Measurements from ENCODE around the gene INPP4B.

The INPP4B gene

DNA sequence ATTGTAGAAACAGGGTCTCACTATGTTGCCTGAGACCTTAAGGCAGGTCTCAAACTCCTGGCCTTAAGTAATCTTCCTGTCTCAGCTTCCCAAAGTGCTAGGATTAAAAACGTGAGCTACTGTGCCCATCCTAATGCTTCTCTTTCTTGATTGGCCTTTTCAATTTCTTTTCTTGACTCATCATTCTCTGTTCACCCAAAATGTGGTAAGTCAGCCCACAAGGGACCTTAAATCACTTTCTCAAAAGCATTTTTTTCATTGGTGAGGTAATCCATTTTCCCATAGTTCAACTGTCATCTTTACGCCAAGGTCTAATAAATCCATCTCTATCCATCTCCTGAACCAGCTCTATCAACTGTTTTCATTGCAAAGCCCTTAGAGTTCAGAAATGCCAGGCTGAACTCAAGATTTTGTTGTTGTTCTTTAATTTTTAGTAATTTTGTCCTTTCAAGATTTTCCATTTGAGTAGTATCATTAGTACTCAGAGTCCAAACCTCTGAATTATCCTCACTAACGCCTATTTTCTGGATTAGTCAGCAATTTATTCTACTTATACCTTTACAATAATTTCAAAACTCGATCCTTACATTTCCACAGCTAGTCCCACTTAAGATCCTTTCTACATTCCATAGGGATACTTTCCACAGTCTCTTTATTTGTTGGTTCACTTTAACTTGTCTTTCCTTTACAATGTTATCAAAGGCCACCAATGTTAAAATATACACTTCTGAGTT is 681.2 kb downstream of the INPP4B start:
- DNase-seq, result no peak

DNA sequence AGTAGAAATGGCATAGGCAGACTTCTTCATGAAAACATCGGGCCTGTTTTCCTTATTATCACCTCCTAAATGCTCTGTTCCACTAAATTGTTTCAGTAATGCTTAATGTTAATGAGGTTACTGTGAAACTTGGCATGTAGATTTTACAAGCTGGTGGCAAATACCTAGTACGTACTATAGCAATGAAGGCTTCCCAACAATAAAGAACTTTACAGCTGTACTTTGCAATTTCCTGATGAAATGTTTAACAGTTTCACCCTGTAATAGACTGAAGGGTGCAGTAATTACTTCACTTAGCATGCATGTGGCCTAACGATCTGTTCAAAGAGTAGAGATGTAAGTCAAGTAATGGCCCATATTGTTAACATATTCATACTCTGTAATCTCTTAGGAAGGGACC is 685.0 kb downstream of the INPP4B start:
- DNase-seq, result no peak

DNA sequence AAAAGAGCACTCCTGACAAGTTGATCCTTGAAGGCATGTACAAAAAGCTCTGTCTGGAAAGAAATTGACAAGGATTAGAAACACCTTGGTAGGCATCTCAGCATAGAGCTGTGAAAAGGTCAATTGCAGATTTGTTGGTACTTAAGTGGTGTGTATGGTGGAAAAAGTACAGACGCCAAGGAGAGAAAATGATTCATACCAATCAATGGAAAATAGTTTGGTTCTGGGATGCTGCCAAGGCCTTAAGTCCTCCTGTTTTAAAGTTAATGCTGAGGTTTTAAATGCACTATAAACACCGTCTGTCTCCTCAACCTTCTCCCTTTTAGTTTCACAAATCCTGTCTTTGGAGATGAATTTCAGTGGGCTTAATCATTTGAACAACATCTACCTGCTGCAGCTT is 685.6 kb downstream of the INPP4B start:
- no peak for DNase-seq

DNA sequence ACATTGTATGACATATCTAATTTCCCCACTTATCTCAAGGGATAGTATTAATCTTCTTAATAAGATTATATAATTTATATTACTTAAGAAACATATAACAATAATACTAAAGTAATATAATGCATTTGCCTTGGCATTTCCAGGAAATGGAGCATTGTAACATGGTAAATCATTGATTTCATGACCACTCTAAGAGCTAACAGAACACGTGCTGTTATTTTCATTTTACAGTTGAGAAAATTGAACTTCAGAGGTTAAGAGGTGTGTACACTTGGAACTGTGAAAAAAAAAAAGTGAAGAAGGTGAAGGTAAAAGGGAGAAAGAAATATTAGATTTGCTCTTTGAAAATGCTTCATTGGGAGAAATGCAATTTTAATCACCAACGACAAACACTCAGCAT is 687.1 kb downstream of the INPP4B start:
- no peak for DNase-seq

DNA sequence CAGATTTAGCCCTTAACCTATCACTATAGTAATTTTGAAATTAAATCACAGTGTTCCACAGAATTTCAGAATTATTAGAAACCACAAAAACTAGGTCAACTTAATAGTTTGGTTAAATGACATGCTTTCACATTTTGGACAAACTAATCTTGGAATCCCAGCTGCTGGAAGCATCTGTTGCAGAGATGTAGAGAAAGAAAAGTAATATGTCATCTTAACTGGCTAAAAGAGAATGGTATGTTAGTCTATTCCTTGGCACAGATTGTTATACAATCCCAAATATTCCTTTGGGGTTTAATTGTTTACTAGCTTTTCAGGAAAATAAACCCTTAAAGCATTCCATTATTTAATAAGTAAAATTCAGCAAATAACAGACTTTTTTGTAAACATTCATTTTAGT is 689.8 kb downstream of the INPP4B start:
- no peak for DNase-seq

DNA sequence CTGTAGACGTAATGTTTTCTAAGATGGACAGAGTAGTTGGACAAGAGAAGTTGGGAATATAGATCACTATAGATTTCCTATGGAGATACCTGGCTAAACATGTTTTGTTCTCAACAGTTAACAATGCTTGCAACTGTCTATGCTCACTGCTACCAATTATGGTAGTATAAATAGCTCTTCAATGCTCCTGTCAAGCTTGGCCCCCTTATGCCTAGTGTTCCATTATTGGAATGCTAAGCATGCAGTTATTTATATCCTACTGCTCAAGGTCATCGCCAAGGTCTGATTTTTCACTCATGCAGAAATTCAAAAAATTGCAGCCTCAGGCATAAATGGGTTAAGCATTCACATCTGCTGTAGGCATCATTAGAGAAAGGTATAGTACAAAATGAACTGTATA is 690.8 kb downstream of the INPP4B start:
- DNase-seq, result no peak

DNA sequence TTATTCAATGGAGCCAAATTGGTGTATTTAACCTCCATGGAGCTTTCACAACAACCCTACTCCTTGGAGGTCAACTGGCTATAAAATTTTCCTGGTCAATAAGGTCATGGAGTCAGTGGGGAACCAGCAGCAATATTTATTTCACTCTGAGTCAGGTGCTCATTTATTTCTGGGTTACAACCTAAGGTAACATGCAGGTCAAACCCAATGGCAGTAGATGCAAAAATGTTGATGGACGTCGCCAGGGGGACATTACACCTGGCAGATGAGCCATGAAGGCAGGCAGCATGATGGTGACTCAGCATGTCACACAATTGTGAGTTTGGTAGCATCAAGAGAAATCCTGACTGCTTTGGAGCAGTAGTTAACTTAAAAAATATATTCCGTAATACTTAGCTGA is 695.6 kb downstream of the INPP4B start:
- DNase-seq, result no peak

DNA sequence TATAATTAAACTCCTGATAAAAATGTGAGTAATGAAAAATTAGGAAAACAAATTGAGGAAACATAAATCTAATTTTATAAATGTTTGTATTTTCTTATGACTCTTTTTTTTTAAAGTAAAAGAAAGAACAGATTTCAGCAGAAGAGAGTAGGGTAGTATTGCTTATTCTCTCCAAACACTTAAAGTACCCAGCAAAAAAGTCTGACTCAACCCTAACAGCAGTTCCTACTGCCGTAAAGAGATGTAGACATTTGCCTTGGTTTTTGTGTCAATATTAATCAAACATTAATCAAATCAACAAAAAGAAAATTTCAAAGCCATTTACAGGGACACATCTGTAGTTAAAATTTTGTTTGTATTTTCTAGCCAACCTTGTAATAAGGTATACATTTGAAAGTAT is 701.3 kb downstream of the INPP4B start:
- no peak for DNase-seq

DNA sequence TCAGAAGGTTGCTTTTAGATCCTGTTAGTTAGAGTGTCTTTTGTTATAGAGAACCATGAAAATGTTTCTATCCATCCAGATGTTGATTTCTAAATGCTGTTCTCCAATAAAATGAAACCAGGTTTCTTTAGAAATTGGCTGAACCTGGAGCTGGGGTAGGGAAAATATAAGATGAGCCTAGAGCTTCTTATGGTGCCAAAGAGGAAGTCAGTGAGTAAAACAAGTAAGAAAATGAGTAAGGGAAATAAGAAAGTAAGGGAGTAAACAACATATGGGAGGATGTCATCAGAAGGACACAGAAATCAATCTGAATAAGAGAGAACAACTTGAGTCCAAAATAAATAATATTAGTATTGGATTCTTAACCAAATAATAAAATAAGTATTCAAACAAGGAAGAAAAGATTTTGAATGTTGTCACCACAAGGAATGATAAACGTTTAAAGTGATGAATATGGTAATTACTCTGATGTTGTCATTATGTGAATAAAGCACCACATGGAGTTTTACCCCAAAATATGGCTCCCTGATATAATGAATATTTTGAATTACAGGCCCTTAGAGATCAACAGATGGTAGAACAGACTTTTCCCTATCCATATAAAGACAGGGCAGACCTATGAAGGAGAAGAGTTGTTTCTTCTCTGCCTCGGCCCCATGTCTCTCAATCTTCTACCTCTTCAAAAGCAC is 703.6 kb downstream of the INPP4B start:
- DNase-seq, result no peak

DNA sequence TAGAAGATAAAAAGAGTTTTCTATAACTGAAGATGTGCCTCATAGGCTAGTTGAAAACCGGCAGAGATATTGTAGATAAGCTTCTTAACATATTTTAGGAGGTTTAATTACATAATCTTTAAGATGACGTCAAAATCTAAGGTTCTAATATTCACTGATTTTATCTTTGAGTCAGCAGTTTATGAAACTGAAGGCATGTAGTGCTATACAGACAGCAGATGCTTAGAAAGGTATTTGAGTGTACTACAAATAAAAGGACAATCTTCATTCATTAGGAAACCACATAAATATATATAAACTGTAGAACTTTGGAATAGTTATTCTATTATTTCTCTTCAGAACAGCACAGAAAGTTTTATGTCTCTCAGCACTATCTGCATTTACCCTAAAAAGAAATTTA is 704.9 kb downstream of the INPP4B start:
- DNase-seq, result no peak

DNA sequence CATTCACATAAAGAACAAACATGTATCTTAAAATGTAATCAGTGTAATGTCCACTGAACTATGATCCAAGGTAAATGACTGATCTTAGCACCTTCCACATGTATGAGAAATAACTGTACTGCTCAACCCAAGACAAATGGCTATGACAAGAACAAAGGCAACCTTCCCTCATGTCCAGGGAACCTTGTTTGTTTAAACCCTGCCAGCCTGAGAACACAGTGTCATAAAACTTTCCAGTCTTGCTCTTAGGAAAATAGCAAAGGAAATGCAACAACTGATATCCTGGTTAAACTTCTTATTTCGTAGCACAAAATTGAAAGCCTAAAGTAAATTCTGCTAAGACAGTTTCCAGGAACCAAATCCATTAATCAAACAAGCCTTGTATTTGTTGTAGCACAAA is 715.4 kb downstream of the INPP4B start:
- DNase-seq, result no peak

DNA sequence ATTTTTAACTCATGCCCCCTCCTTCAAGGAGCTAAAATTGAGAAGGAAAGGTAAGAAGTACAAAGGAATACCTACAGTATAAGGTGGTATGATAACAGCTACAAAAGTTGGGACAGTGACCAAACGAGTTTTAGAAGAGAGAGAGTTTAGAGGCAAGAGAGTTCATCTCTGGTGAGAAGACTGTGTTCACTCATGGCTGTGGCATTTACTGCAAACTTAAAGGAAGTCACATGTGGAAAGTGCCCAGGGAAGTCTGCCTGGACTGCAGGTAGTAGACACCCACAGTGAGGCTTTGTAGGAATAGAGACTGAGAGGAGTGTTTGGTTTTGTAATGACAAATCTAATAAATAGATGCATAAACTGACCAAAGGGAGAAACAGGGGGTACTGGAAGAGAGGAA is 716.2 kb downstream of the INPP4B start:
- no peak for DNase-seq

DNA sequence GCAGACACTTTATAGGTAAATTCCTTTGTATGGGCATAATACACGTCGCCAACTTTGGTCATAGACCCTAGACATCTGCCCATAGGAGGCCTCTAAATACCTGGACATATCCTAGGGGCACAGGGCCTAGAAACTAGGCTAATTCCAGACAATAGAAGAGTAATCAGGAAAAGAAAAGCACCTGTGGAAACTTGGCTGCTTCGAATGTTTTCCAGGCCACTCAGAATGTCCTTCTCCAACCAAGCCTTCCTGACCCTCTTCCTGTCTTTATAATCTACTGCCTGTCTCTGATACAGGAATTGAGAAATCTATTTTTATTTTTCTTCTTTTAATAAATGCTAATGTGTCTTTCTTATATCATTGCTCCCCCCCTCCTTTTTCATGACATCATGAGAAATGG is 716.6 kb downstream of the INPP4B start:
- no peak for DNase-seq

DNA sequence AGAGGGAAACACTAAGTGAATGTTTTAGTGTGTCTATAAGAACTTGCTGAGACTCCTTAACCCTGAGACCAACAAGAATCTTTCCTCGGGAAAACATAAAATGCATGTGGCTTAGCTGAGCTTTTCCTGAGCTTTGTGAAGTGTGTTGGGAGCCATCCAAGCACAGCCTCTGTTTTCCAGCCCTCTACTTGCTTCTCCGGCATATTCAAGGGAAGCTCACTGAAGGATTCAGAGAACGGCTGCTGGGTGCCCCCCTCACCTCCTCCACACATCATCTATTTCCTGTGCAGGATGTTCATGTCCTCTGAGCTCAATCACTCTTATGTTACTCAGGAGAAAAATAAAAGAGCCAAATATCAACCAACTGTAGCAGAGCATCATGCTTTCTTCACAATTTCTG is 717.6 kb downstream of the INPP4B start:
- no peak for DNase-seq

DNA sequence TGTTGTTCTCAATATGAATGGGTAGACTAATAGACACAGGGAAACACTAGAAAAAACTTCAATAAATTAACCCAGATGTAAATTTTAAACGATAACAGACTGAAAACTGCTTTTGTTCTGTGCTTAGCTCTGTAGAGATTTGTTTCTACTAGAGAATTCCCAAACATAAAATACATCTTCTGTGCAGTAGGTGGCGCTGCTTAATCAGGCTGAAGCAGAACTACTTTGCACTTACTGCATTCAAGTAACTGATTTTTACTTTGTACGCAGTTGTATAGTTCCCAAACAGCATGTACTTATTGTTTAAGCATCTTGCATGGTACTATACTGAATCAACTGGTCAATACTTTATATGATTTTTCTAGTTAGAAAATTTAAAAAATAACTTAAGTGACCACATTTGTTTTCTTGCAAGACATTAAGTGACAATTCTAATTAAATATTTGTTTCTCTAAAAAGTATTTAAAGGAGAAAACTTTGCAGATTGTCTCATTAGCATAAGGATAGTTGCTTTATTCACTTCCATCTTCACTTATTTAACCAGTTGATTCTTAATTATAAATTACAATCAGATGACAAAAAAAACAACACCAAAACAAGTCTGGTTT is 719.1 kb downstream of the INPP4B start:
- peak; percentile 60 for DNase-seq

DNA sequence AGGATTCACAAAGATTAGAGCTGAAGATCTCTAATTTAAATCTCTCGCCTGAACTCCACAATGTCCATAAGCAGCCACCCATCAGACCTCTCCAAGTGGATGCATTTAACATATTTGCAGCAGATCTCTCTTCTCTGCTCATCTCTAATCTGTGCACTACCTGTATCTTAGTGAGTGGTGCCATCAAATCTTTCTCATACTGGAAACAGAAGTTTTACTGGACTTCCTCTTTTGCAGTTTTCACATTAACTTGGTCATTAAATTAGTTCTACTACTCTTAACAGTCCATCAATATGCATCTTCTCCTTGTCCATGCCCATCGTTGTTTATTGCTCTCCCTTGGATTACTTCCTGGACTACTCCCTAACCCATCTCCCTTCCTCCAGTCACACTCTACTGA is 721.2 kb downstream of the INPP4B start:
- DNase-seq, result no peak

DNA sequence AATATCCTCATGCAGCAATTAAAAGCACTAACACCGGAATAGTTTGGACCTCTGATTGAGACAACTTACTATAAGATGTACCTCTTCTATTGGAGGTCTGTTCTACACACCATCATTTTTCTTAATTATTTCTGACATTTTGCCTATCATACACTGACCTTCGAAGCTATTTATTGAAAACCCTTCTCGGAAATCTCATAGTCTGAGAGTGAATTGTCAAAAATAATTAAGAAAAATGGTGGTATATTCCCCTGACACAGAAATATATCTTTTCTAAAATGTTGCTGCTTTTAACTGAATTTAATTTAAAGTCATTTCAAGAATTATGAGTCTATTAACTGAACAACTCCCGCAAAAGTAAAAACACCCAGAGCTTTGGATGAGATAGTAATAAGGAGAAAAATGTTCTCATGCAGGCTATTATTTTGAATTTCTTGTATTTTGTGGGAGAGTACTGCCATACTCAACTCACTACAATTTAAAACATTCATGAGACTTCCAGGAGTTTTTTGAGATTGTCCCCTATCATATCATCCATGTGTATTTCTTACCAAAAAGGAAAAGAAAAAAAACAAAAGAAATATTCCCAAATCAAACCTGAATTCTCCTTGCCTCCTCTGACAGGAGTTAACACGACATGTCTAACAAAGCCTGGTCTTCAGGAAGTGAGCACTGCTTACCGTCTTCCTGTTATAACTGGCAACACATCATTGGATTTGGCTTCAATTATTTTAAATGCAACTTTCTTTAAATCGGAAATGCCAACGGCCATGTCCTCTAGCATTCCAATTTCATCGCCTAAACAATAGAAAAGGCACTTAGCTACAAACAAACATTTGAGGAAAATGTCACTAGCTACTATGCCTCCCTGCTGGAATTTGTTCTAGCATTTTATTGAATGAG is 724.4 kb downstream of the INPP4B start:
- DNase-seq, result no peak

DNA sequence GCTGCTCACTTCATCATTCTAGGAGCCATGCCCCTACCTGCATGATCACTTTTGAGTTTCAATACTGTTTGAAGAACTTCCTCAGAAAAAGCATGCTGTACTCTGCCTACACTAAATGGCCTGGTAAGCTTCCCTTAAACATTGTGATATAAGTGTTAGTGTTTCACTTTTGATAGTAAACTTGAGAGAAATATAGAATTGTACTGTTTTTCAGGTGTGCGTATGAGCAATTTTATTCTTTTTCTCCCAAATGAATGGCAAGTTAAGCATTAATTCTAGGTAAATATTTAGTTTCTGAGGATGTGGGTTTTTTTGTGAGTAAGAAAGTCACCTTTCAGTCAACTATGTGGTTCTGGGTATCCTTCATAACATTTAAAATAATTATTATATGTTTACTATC is 725.2 kb downstream of the INPP4B start:
- no peak for DNase-seq

DNA sequence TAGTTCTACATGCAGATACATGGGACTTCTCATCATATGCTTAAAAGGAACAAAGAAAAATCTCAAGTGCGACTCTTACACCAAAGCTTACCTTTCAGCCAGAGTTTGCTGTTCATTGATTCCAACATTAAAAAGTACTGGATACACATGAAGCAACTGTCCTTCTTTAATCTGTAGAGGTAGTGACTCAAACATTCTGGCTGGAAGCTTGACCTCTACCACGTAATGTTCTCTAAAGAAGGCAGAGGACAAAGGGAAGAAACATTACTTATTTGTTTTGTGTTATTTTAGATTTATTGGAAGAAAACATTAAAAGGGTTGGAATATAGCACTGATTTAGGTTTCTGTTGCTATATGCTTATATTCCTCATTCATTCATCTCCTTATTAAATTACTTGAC is 733.6 kb downstream of the INPP4B start:
- DNase-seq, result no peak

DNA sequence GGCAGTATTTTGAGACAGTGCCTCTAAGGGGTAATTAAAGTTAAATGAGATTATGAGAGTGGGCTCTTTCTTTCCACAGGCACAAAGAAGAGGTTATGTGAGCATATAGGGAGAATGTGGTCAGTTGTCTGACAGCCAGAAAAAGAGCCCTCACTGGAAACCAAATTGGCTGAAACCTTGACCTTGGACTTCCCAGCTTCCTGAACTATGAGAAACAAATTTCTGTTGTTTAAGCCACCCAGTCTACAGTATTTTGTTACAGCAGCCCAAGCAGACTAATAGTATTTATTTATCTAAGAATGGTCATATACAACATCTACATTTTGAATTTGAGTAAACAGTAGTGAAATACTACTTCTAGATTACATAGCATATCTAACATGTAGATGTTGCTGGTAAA is 736.0 kb downstream of the INPP4B start:
- no peak for DNase-seq

DNA sequence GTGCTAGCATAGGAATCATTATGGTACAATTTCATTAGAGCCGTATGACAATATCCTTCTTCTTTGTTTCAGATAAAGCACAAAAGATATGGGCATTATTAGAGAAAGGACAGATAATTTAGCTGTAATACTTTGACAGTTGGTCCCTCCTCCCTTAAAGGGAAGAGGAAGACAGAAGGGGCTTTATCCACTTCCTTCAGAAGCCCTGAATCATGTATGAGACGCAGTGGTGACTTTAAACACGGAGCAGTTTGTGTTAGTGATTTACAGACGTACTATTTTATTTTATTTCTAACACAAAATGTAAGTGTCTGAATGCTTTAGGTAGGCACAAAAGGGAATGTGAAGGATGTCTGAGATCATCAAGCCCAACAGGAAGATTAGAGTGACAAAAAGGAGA is 742.1 kb downstream of the INPP4B start:
- DNase-seq, result no peak

DNA sequence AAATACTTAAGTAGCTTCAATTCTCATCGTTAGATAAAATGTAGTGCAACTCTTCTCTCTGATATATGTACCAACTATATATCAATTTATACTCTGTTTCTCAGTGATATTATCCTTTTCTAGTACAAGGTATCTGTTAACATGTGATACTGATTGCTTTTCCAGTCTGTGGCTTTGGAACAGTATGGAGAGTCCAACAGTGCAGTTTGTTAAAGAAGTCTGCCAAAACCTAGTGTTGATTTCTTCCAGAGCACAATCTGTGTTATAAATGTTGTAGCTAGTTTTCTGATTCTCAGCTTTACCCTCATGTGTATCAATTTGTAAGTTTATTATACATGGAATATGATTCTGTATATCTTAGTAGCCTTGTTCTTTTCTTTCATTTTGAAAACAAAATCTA is 744.7 kb downstream of the INPP4B start:
- no peak for DNase-seq

DNA sequence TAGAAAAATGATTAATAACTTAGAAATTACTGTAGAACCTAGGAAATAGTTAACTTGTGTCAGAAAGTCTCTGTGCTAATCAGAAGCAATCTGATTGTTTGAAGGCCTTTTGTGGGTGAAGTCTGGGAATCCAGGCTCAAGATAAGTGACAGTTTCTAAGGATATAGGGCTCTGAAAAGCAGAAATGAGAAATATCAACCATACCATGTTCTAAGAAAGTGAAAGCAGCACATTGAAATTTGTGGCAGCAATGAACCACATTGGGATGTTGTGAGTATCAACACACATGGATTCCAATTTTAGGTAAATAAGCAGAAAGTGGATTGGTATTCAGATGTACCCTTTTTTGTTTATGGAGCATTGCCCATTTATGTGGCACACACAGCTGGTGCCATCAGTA is 745.2 kb downstream of the INPP4B start:
- no peak for DNase-seq

Measured in activated gamma-delta T cell treated with Interleukin-2 at 50 U/mL for 16 hours (primary cell).